ENCODE results near the gene SDR9C7.

The SDR9C7 gene

GRCh38 chr12:56929780-56930179, 4.4 kb downstream of the SDR9C7 start:
- Histone ChIP-seq H2AFZ (ENCODE audit: low read depth, low read length, severe bottlenecking) (no peak overlapping the region), H3K9me2 (replicated peaks; ENCODE audit: insufficient read depth, low read length) (no peaks in the 10 kb centered on the region), H3K27me3 (ENCODE audit: low read length) (no peaks in the 10 kb centered on the region), H3K36me3 (ENCODE audit: low read length) (no peaks in the 10 kb centered on the region), H3K79me2 (ENCODE audit: insufficient read depth, low read length) (no peaks in the 10 kb centered on the region), H3F3A (ENCODE audit: insufficient read depth) (no peaks in the 10 kb centered on the region), H3K4me2 (ENCODE audit: low read depth, low read length, poor library complexity, severe bottlenecking) (no peak overlapping the region), H3K4me3 (ENCODE audit: insufficient read depth, low read length, poor library complexity, severe bottlenecking) (no peak overlapping the region), H3K9me3 (ENCODE audit: insufficient read depth, low read length) (no peaks in the 10 kb centered on the region), H4K20me1 (ENCODE audit: low read depth, low read length) (no peaks in the 10 kb centered on the region), H3K9ac (ENCODE audit: low read length) (no peak overlapping the region), H3K27ac (ENCODE audit: low read depth, low read length) (no peak overlapping the region)
- TF ChIP-seq EZH2phosphoT487 (conservative IDR thresholded peaks at IDR 0.05; ENCODE audit: low read length), result no peak
- TF ChIP-seq, protein P1, sequence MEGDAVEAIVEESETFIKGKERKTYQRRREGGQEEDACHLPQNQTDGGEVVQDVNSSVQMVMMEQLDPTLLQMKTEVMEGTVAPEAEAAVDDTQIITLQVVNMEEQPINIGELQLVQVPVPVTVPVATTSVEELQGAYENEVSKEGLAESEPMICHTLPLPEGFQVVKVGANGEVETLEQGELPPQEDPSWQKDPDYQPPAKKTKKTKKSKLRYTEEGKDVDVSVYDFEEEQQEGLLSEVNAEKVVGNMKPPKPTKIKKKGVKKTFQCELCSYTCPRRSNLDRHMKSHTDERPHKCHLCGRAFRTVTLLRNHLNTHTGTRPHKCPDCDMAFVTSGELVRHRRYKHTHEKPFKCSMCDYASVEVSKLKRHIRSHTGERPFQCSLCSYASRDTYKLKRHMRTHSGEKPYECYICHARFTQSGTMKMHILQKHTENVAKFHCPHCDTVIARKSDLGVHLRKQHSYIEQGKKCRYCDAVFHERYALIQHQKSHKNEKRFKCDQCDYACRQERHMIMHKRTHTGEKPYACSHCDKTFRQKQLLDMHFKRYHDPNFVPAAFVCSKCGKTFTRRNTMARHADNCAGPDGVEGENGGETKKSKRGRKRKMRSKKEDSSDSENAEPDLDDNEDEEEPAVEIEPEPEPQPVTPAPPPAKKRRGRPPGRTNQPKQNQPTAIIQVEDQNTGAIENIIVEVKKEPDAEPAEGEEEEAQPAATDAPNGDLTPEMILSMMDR (IDR thresholded peaks at IDR 0.05; ENCODE audit: insufficient read depth, low read length, poor library complexity, severe bottlenecking), result no peak

DNA sequence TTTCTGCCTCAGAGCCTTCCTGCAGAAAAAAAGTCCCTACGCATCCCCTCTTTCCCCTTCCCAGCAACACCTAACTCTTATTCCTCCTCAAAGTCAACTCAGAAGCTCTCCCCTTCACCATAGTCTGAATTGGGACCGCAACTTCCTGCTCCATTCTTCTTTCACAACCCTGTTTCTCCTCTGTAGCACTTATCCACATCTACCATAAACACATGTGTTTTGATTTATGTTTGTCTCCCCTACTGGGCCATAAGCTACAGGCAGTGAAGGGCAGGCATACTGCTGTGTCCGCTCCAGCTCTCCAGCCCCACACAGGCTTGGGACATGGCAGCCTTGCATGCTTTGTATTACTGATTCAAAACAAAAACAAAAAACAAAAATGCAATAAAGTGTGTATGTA, 5.9 kb downstream of the SDR9C7 start:
- Histone ChIP-seq H4K20me1 (ENCODE audit: low read depth, low read length) (no peaks in the 10 kb centered on the region), H3K27ac (ENCODE audit: low read depth, low read length) (no peak overlapping the region), H3K9me2 (replicated peaks; ENCODE audit: insufficient read depth, low read length) (no peaks in the 10 kb centered on the region), H3F3A (ENCODE audit: insufficient read depth) (no peaks in the 10 kb centered on the region), H3K79me2 (ENCODE audit: insufficient read depth, low read length) (no peaks in the 10 kb centered on the region), H3K4me3 (ENCODE audit: insufficient read depth, low read length, poor library complexity, severe bottlenecking) (no peak overlapping the region), H3K9ac (ENCODE audit: low read length) (no peak overlapping the region), H3K9me3 (ENCODE audit: insufficient read depth, low read length) (no peaks in the 10 kb centered on the region), H3K4me2 (ENCODE audit: low read depth, low read length, poor library complexity, severe bottlenecking) (no peak overlapping the region), H3K27me3 (ENCODE audit: low read length) (no peaks in the 10 kb centered on the region), H2AFZ (ENCODE audit: low read depth, low read length, severe bottlenecking) (no peak overlapping the region), H3K36me3 (ENCODE audit: low read length) (no peaks in the 10 kb centered on the region)
- no peak for TF ChIP-seq EZH2phosphoT487 (conservative IDR thresholded peaks at IDR 0.05; ENCODE audit: low read length)
- TF ChIP-seq, protein P1 (IDR thresholded peaks at IDR 0.05; ENCODE audit: insufficient read depth, low read length, poor library complexity, severe bottlenecking), result no peak

DNA sequence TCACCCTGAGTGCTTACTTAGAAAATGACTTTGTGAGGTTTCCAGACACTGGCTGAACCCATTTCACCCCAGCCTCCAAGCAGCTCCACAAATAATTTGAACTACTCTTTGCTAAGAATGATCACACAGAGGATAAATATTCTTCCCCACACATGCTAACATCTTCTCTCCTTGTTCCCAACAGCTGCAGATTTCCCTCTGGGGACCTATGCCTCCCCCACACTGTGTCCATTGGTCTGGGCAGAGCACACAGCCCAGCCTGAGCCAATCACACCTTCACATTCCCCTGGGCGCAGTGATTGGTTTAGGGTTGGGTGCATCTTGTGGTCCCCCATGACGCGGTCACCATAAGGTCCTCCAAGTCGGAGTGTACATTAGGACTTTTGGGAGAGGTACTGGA, 6.9 kb downstream of the SDR9C7 start:
- Histone ChIP-seq H3K36me3 (ENCODE audit: low read length) (no peaks in the 10 kb centered on the region), H3K4me2 (ENCODE audit: low read depth, low read length, poor library complexity, severe bottlenecking) (no peak overlapping the region), H3K9me2 (replicated peaks; ENCODE audit: insufficient read depth, low read length) (no peaks in the 10 kb centered on the region), H2AFZ (ENCODE audit: low read depth, low read length, severe bottlenecking) (no peak overlapping the region), H3K27ac (ENCODE audit: low read depth, low read length) (no peak overlapping the region), H3K9me3 (ENCODE audit: insufficient read depth, low read length) (no peaks in the 10 kb centered on the region), H3K4me3 (ENCODE audit: insufficient read depth, low read length, poor library complexity, severe bottlenecking) (no peak overlapping the region), H3K27me3 (ENCODE audit: low read length) (no peaks in the 10 kb centered on the region), H3K9ac (ENCODE audit: low read length) (no peak overlapping the region), H3K79me2 (ENCODE audit: insufficient read depth, low read length) (no peaks in the 10 kb centered on the region), H4K20me1 (ENCODE audit: low read depth, low read length) (no peaks in the 10 kb centered on the region), H3F3A (ENCODE audit: insufficient read depth) (no peaks in the 10 kb centered on the region)
- TF ChIP-seq, protein P1 (IDR thresholded peaks at IDR 0.05; ENCODE audit: insufficient read depth, low read length, poor library complexity, severe bottlenecking), result no peak
- no peak for TF ChIP-seq EZH2phosphoT487 (conservative IDR thresholded peaks at IDR 0.05; ENCODE audit: low read length)

All from SU-DHL-6 (cell line).